GM18511 (cell line): Measurements from ENCODE around the gene CDK2.

ENCODE experiments used
- ATAC-seq: cut with Tn5 transposase; IDR thresholded peaks from one replicate; pipeline ENCODE4 v1.9.1; 2021; ENCODE audit warnings: mild to moderate bottlenecking, moderate library complexity; ENCODE audit not compliant: unreplicated experiment

The CDK2 gene

DNA sequence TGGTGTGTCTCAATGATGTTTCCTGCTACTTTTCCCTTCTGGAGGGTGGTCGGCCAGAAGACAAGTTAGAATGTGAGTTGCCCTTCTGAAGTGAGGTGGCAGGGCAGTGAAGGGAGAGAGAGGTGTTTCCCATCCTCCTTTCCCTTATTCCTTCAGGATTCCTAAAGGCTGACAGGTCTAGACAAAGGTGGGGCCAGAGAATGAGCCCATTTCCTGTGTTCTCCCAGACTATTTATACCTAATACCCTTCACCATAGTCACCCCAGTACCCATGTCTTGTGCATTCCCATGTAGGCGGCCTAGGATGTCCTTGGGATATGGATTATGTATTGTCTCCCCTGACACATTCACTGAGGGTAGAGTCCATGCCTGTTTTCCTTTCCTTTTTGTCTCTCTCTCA, 28.6 kb upstream of the CDK2 start:
- ATAC-seq: no peak

DNA sequence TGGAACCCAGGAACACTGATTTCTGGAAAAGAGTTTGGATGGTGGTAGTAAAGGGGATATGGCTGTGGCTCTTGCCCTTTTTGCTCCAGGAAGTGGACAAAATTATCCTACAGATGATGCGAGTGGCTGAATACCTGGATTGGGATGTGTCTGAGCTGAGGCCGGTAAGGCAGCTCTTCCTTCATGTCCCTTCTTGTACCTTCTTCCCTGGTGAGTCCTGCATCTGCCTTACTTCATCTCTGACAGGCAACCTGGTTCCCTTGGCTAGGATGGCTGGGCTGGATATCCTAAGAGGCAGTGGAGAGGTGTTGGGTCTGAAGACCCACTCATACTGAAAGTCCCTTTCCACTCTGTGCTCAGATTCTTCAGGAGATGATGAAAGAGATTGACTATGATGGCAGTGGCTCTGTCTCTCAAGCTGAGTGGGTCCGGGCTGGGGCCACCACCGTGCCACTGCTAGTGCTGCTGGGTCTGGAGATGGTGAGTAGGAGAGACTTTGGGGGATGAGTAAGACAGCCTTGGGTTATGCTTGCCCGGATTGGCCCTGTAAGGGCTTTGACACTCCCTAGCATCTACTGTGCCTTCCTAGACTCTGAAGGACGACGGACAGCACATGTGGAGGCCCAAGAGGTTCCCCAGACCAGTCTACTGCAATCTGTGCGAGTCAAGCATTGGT, 27.7 kb upstream of the CDK2 start:
- ATAC-seq: no peak

DNA sequence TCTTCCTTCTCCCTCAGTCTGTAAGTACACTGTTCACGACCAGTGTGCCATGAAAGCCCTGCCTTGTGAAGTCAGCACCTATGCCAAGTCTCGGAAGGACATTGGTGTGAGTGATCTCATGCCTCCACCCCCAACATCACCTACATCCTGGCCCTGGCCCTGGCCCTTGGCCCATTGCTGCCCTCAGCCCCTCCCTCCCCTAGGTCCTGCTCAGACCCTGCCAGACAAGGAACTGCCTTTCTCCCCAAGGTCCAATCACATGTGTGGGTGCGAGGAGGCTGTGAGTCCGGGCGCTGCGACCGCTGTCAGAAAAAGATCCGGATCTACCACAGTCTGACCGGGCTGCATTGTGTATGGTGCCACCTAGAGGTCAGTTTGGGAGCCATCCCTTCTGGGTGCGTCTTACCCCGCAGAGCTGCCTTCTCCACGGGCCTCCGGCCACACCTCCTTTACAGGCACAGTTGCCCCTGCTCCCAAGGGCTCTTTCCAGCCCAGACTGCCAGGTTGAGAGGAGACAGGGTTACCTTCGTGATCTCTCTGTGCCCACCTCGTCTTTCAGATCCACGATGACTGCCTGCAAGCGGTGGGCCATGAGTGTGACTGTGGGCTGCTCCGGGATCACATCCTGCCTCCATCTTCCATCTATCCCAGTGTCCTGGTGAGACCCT, 26.4 kb upstream of the CDK2 start:
- peak; percentile 97 for ATAC-seq

DNA sequence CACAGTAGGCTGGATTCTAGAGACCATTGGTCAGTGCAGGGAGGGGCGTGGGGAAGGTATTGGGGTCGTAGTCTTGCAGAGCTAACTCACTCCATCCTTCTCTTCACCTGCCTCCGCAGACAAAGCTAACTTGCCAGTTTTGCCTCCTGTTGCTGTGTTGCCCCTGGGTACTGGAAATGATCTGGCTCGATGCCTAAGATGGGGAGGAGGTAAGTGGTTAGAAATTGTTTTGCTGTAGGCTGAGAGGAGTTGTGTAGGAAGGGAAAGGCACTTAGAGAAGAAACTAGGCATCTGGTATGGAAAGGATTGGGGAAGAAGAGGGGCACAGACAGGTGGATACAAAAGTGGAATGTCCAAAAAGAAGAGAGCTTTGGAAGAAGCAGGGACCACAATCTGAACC, 24.6 kb upstream of the CDK2 start:
- no peak for ATAC-seq

DNA sequence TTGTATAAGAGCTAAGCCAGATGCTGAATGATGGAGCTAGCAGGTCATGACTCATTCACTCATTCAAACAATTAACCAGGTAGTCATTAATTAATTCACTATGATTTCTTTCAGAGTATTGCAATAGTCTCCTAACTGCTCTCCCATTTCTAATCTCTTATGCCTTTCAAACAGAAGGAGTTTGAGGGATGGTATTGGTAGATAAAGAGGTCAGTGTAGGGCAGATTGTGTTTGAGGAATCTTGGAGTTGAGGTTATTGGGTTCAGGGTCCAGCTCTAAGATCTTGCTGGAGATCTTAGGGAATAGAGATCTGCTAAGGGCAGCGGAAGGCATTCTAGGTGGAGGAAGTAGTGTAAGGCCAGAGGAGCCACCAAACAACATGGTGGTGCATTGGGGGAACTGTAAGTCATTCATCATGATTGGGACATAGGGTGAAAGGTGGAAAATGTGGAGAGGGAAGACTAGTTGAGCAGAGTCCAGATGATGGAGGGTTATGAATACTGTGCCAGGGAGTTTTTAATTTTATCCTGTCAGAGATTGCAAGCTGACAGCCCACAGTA, 24.0 kb upstream of the CDK2 start:
- ATAC-seq: no peak

GRCh38 chr12:55946553-55946952, 20.1 kb upstream of the CDK2 start:
- no peak for ATAC-seq

GRCh38 chr12:55955344-55955743, 11.3 kb upstream of the CDK2 start:
- ATAC-seq: no peak

GRCh38 chr12:55955800-55956508, 10.7 kb upstream of the CDK2 start:
- ATAC-seq: no peak

DNA sequence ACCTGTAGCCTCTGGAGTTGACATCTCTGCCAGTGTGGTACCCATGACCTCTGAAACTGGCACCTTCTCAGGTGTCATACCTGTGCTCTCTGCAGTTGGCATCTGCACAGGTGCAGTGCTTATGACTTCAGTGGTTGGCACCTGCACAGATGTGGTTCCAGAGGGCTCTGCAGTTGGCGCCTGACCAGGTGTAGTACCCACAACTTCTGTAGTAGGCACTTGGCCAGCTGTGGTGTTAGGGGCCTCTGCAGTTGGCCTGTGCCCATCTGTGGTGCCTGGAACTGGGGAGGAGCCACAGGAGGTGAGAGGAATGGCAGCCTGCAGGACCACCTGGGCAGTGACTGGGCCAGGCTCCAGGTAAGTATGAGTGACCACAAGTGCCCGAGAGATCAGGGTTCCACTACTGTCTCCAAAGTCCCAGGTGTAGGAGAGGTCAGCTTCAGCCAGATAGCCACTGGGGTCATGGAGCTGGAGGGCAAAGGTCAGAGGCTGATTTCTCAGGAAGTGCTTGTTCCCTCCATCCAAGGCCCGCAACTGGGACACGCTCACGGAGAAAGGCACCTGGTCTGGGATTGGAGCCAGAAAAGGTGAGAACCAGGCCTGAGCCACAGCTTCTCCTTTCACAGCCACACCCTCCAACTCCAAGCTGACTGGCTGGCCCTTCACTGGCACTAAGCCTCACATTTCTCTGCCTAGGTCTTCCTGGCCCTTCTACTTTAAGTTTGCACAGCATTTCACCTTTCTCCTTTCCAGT, 9.3 kb upstream of the CDK2 start:
- no peak for ATAC-seq

DNA sequence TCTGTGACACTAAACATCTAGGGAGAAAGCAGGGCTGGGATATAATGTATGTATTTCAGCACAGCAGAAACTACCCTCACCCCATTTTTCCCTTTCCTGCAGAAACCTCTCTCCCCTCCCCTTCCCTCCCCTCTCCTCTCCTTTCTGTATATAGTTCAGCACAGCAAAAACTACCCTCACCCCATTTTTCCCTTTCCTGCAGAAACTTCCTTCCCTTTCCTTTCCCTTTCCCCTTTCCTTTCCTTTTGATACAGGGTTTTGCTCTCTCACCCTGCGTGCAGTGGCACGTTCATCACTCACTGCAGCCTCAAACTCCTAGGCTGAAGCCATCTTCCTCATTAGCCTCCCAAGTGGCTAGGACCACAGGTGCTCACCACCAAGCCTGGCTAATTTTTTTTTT, 2.9 kb upstream of the CDK2 start:
- ATAC-seq: no peak

DNA sequence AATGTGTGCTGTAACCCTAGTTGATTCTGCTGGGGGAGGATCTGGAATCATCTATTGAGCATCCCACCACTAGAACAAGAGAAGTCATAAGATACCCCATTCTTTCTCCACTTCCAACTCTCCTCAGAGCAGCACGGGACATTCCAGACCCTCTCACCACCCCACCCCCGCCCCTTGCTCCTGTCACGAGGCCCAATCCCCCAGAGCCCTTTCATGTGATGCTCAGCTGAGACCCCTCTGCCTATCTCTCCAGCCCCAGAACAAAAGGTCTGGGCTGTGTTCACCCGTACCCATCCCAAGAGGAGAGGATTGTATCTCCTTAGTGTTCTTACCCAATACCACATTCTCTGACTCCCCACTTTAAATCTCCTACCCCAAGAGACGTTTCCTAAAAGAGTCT, 1.4 kb upstream of the CDK2 start:
- ATAC-seq: no peak

DNA sequence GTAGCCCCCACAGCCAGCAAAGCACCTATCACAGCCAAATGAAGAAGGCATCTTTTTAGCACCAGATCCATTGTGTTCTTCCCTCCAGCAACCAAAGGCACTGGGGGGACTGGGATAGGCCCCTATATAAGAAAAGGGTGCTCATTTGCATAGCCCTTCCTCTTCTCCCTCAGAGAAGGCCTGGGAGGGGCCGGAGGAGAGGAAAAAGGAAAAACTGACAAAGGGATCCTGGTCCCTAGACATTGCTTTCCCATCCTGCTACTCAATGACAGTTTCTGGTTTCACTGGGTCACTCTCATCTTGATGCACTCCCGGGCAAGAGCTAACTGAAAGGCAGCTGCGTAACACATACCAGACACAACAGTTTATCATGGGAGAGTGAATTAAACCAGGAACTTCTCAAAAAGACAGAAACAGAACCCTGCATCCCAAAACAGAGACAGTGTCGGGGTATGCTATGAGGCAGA, 656 bp upstream of the CDK2 start, which contains the start of gene PMEL:
PMEL (minus strand) TSS at position 102 of the 467 bp plus-strand sequence; CDS start at position 71, 31 bp downstream.
- ATAC-seq: peak; percentile 26

- ATAC-seq: no peak
Measured at GRCh38 chr12:55969356-55969755, 2.7 kb downstream of the CDK2 start.

- no peak for ATAC-seq
Measured at GRCh38 chr12:55970775-55971174, 4.1 kb downstream of the CDK2 start.

GRCh38 chr12:55972042-55972441, 5.4 kb downstream of the CDK2 start:
- ATAC-seq: no peak

DNA sequence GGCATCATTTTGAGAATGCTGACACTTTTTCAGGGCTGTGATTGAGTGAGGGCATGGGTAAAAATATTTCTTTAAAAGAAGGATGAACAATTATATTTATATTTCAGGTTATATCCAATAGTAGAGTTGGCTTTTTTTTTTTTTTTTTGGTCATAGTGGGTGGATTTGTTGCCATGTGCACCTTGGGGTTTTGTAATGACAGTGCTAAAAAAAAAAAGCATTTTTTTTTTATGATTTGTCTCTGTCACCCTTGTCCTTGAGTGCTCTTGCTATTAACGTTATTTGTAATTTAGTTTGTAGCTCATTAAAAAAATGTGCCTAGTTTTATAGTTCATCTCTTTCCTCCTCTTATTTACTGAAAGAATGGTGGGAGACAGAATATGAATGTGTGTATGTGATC, 5.8 kb downstream of the CDK2 start:
- no peak for ATAC-seq

- ATAC-seq: no peak
Measured at GRCh38 chr12:55972911-55973598, 6.4 kb downstream of the CDK2 start.

DNA sequence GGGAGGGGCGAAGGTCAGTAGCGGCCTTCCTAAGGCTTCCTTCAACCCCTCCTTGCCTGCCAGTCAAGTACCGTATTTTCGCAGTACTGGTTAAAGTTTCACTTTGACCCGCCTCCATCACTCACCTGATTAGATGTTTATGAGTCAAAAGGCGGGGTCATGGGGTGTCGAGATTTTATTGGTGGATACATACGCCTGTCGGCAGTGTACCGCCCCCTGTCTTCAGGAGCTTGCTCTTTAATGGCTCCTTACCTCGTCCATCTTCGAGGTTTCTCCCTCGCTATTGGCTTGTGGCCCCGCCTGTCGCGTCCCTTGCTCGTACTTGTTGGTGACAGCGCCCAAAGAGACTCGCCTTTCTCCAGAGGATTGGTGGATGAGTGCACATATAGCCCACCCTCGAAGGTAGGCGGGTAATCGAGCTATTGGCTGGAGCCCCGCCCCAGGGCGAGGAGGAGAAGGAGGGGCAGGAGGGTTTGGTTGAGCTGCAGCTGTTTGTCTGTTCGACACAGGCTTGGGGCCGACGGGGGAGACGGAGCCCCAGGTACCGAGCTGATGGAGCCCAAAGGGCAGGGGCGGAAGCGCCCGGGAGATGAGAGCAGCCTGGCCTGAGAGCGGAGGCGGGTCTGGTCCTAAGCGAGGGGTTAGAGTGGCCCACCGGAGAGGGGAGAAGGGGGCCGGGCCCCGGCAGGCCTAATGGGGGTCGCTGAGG, 7.1 kb downstream of the CDK2 start, which contains the start of gene RAB5B:
RAB5B (plus strand) TSS at position 480 of the 709 bp plus-strand sequence. CDS start 12,883 bp downstream, outside the sequence.
- ATAC-seq: peak; percentile 94

GRCh38 chr12:55974308-55974730, 7.7 kb downstream of the CDK2 start:
- peak; percentile 33 for ATAC-seq
